ACC112 (cell line): ENCODE results near the gene MCF2L.
A peak's percentile ranks its signal among the peaks of the same experiment; 100 is the strongest.

Experiments
- H2AFZ ChIP-seq: fragments of 200-600 bp; sonication (generic); one replicate; pipeline ENCODE4 v1.6.0; 2017; ENCODE audit warnings: antibody characterized with exemption, low read length; ENCODE audit not compliant: unreplicated experiment
- H3K27ac ChIP-seq: fragments of 200-600 bp; sonication (generic); 2 replicates; pipeline ENCODE4 v1.5.1; 2014; ENCODE audit warnings: low read depth, mild to moderate bottlenecking, antibody characterized with exemption, low read length, moderate library complexity
- H3K27me3 ChIP-seq: fragments of 200-600 bp; sonication (generic); 2 replicates; pipeline ENCODE4 v1.6.1; 2014; ENCODE audit warnings: mild to moderate bottlenecking, antibody characterized with exemption, low read length, moderate library complexity, mixed read lengths; ENCODE audit not compliant: insufficient read depth
- H3K36me3 ChIP-seq: fragments of 200-600 bp; sonication (generic); 2 replicates; pipeline ENCODE4 v1.6.1; 2016; ENCODE audit warnings: mild to moderate bottlenecking, antibody characterized with exemption, low read length, moderate library complexity, mixed read lengths; ENCODE audit not compliant: insufficient read depth
- H3K4me1 ChIP-seq: fragments of 200-600 bp; sonication (generic); one replicate; pipeline ENCODE4 v1.6.1; 2016; ENCODE audit warnings: low read length, mixed read lengths; ENCODE audit not compliant: insufficient read depth, unreplicated experiment, control insufficient read depth
- H3K4me3 ChIP-seq: fragments of 200-600 bp; sonication (generic); 2 replicates; pipeline ENCODE4 v1.5.1; 2014; ENCODE audit warnings: mild to moderate bottlenecking, low read depth, low read length
- H3K79me2 ChIP-seq: fragments of 200-600 bp; sonication (generic); one replicate; pipeline ENCODE4 v1.6.0; 2016; ENCODE audit warnings: low read length; ENCODE audit not compliant: control insufficient read depth, unreplicated experiment, insufficient read depth

MCF2L gene

DNA sequence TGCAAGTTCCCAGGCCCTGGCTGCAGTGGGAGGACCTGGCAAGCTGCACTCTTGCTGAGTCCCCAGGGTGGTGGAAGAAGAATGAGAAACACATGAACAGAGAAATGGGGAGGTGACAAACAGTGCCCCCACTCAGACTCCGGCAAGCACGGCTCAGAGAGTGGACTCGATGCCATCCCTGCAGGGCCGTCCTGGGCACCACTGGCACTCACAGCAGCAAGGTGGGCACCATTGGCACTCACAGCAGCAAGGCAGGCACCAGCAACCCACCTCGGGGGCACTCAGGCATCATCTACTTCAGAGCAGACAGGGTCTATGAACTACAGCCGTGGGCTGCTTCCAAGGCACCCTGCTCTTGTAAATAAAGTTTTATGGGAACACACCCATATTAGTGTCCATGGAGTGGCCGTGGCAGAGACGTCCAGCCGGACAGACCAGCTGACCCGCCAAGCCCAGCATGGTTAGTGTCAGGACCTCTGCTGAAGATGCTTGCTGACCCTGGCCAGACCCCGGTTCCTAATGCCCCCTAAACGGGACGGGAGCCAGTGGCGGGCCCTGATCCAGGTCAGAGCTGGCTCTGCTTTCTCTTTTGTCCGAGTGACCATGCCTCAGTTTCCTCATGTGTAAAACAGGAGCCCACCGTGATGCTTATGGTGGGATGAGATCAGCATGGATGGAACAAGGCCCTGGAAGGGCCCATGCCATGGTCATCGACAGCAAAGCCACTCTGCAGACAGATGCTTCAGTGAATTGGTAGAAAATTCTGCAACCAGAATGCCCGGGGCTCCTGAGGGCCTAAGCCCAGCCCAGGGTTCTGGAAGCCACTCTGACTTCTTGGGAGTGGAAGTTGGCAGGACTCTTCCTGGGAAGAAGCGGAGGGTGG, 151.5 kb downstream of the MCF2L start:
- no peak overlapping the region for H2AFZ ChIP-seq

DNA sequence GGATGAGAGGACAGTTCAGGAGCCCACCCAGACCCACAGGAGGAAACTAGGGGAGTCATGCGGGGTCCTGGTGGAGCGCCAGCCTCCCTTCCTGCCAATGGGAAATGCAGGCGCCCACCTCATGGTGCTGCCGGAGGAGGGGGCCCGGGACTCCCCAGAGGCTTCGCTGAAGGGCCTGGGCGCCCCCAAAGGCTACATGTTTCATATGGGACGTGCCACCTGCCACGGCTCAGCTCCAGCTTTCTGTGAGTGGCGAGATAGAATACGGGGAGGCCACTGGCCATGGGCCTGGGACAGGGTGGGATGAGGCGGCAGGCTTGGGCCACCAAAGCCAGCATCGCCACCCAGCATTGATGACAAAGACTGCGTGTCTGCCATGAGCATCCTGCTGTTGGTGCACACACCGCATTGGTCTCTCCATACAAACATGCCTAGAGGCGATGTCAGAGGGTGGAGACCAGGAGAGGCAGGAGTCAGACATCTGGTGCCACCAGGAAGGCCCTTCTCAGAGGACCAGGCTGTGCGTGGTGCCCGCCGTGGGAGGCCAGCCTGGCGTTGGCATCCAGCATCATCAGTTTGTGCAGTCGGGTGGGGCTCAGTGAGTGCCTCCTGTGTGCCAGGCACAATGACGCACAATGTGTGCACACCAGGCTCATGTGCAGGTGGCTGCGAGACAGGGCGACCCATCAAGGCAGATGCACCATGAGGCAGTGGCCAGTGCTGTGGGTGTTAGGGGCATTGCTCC, 152.3 kb downstream of the MCF2L start:
- Histone ChIP-seq H3K27ac (no peak overlapping the region), H3K4me1 (peaks cover 4% of the 10 kb centered on the region), H3K4me3 (no peak overlapping the region), H3K27me3 (no peaks in the 10 kb centered on the region), H3K36me3 (no peaks in the 10 kb centered on the region), H2AFZ (no peak overlapping the region), H3K79me2 (no peaks in the 10 kb centered on the region)

More for the DNA sequence above, 151.5 kb downstream of the MCF2L start:
- Histone ChIP-seq H3K4me3 (no peak overlapping the region), H3K36me3 (no peaks in the 10 kb centered on the region), H3K27me3 (no peaks in the 10 kb centered on the region), H3K27ac (no peak overlapping the region), H3K79me2 (no peaks in the 10 kb centered on the region), H3K4me1 (peaks cover 4% of the 10 kb centered on the region)

DNA sequence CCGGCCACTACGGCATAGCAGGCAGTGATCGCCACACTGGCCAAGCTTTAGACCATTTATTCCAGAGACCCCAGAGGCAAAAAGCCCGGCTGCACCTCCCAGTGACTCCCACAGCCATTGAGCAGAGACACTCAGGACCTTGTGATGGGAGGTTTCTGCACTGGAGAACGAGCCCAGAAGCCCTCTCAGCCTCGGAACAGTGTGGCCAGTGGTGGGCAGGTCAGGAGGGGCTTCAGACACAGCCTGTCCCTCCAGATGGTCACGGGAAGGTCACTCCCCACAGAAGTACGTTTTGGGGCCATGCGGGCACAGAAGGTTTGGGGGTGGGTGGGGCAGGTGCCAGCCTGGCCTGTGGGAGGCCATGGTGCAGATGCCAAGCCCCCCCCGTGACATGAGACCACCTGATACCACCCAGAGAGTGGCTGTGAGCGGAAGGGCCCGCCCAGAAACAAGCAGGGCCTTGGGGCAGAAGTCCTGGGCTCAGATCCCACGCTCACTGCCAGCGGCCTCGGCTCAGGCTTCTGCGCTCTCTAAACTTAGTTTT, 153.0 kb downstream of the MCF2L start:
- Histone ChIP-seq H3K36me3 (no peaks in the 10 kb centered on the region), H3K27ac (no peak overlapping the region), H3K4me3 (no peak overlapping the region; the same call in 1 of the 2 replicates), H2AFZ (no peak overlapping the region), H3K27me3 (no peaks in the 10 kb centered on the region), H3K79me2 (no peaks in the 10 kb centered on the region), H3K4me1 (peaks cover 4% of the 10 kb centered on the region)

DNA sequence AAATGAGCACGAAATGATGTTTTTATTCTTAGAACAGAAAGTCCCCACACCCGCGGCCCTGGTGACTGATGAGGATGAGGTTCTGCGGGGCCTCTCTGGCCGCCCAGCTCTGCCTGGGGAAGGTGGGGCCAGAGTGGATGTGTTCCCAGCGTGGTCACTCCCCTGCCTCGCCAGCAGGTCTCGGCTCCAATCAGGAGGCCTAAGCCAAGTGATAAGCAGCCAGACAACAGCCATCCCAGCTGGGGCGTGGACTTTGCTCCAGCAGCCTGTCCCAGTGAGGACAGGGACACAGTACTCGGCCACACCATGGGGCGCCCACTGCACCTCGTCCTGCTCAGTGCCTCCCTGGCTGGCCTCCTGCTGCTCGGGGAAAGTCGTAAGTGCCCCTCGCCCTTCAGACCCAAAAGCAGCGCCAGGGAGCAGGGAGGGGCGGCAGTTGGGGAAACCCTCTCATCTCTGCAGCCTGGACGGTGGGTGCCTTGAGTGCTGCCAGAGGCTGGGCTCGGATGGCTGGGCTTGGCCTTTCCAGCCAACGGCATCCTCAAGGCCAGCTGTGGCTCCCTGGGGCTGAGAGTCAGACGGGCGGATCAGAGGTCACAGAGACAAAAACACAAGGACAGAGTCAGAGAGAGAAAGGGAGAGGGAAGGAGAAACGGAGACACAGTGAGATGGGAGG, 153.7 kb downstream of the MCF2L start, which contains the start of gene F10:
F10 (plus strand) TSS at position 250 of the 676 bp plus-strand sequence; CDS start at position 307, 57 bp downstream.
- Histone ChIP-seq H3K36me3 (no peaks in the 10 kb centered on the region), H3K4me3 (peak within 1 kb of the TSS; percentile 20; the same call in 1 of the 2 replicates), H3K27me3 (peaks cover 1% of the 10 kb centered on the region; the same call in 1 of the 2 replicates), H3K4me1 (no peaks in the 10 kb centered on the region), H2AFZ (no peak within 1 kb of the TSS), H3K79me2 (no peaks in the 10 kb centered on the region), H3K27ac (no peak within 1 kb of the TSS)

DNA sequence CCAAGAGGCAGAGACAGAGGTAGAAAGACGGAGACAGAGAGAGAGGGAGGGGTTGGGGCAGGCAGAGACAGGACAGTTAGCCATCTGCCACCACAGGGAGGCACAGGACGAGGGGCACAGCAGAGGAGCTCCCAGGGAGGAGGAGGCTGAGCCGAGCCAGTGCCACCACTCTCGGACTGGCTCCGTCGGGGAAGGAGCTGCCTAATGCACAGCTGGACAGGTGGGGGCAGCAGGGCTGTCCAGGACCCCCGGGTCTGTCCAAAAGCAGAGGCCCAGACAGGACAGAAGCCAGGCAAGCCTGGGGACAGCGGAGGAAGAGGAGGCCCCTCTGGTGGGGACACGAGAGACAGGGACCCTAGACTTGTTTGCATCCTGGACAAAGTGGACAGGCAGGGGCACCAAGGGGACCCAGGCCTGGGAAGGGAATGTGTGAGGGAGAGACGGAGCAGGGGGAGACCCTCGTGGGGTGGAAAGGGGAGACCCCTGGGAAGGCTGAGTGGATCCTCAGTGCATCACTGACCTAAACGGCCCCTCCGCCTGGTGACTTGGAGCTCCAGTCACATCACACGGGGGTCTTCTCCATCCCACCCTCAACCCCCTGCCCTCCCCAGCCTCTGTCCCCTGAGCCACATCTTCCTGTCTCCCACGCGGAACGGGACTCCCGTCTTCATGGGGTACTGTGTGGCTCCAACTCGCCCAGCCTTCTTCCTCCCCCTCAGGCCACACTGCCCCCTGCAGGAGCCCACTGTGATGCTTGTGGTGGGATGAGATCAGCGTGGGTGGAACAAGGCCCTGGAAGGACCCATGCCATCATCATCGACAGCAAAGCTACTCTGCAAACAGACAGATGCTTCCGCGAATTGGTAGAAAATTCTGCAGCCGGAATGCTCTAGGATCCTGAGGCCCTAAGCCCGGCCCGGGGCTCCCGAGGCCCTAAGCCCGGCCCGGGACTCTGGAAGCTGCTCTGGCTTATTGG, 154.5 kb downstream of the MCF2L start:
- H3K27me3 ChIP-seq = peaks cover 9% of the 10 kb centered on the region
- H3K79me2 ChIP-seq = no peaks in the 10 kb centered on the region
- H3K4me3 ChIP-seq = no peak overlapping the region
- no peaks in the 10 kb centered on the region for H3K36me3 ChIP-seq
- no peaks in the 10 kb centered on the region for H3K4me1 ChIP-seq
- no peak overlapping the region for H2AFZ ChIP-seq
- no peak overlapping the region for H3K27ac ChIP-seq

DNA sequence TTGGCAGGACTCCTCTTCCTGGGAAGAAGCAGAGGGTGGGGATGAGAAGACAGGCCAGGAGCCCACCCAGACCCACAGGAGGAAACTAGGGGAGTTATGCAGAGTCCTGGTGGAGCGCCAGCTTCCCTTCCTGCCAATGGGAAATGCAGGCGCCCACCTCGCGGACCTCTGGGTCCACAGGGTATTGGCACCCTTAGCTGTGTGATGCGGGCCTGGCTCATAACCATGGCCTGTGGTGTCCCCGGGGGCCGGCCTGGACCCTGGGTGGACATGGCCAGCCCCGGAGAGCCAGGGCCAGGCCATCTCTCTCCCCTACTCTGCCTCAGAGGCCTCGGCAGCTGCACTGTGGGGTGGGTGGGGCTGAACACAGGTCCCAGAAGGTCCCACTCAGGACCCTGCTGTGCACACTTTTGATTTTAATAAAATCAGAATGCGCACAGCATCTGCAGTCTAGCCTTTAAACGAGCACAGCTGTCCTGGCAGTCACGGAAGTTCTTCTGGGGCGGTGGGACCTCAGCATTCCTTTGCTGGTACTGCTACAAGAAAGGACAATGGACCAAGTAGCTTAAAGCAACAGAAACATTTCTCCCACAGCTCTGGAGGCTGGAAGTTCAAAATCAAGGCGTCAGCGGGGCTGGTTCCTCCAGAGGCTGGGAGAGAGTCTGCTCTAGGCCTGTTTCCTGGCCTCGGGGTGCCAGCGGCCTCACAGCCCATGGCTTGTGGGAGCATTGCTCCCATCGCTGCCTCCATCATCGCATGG, 155.4 kb downstream of the MCF2L start:
- H3K27ac ChIP-seq = no peak overlapping the region
- H2AFZ ChIP-seq = no peak overlapping the region
- H3K4me1 ChIP-seq = no peaks in the 10 kb centered on the region
- no peak overlapping the region for H3K4me3 ChIP-seq
- no peaks in the 10 kb centered on the region for H3K36me3 ChIP-seq
- no peaks in the 10 kb centered on the region for H3K79me2 ChIP-seq
- peaks cover 9% of the 10 kb centered on the region for H3K27me3 ChIP-seq

DNA sequence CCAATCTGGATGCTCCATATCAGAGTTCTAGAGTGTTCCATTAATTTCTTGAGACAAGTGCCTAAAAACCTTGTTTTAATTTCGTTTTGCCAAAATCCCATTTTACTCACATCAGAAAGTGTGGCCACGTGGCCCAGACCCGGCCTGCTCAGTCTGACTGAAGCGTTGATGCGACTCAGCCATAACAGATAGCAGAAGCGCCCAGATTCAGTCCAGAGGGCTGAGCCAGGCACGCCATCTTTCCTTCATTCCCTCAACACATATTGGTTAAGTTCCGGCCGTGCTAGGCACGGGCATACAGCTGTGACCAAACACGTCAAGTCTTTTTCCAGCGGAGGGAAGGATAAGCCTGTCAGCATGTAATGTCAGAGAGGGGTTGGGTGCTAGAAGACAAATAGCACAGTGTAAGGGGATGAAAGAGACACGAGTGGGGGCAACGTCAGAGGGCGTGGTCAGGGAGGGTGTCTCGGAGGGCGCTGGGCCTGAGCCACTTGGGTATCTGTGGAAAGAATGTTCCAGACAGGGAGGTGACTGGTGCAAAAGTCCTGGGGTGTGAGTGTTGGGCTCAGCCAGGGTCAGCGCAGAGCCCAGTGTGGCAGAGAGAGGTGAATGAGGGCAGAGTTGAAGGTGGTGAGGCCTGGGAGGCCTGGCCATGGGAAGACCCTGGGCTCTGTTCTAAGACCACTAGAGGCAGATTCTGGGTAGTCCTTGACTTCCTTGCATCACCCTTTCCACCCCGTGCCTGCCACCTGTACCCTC, 156.7 kb downstream of the MCF2L start:
- no peak overlapping the region for H3K4me3 ChIP-seq
- H3K79me2 ChIP-seq = no peaks in the 10 kb centered on the region
- H3K36me3 ChIP-seq = no peaks in the 10 kb centered on the region
- H2AFZ ChIP-seq = no peak overlapping the region
- H3K27me3 ChIP-seq = peaks cover 9% of the 10 kb centered on the region
- H3K4me1 ChIP-seq = no peaks in the 10 kb centered on the region
- no peak overlapping the region for H3K27ac ChIP-seq

DNA sequence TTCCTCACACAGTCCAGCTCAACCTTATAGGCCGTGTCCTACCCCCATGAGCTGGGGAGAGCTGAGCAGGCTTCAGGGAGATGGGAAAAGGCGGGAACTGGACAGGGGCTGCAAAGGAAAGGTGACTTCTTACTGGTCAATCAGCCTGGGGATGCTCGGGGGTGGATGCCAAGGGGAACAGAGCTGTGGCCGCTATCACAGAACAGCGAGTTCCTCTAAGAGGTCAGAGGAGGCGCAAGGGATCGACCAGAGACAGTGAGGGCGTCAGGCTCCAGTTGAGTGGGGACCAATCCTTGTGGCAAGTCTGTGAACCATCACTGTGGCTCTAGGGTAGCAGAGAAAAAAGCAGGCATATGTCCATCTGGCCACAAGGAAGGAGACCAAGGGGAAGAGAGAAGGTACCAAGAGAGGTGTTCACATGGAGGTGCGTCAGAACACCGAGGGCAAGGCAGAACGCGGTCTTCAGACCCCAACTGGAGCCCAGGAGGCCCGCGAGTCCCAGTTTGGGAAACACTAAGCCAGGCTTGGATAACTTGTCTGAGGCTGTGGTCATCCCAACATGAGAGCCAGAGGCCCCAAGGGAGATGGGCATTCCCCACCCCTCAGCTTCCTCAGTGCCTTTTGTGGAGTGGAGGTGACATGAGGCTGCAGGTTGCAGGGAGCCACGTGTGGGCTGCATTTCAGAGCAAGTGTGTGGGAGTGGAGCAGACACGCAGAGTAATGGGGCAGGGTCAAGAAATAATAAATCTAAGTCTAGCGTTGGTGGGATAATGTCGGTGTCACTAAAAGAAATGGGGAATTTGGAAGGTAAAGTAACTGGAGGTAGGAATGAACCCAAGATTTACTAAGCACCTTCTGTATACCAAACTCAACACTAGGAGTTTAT, 157.5 kb downstream of the MCF2L start:
- peaks cover 15% of the 10 kb centered on the region for H3K27me3 ChIP-seq
- H2AFZ ChIP-seq = no peak overlapping the region
- no peaks in the 10 kb centered on the region for H3K4me1 ChIP-seq
- no peak overlapping the region for H3K27ac ChIP-seq
- H3K4me3 ChIP-seq = no peak overlapping the region
- H3K79me2 ChIP-seq = no peaks in the 10 kb centered on the region
- no peaks in the 10 kb centered on the region for H3K36me3 ChIP-seq
